Erythroblast (primary cell): Measurements from ENCODE around the gene RBFOX2.

Experiments
- GATA1 ChIP-seq: IDR thresholded peaks from 2 replicates; pipeline ENCODE4 v1.6.1; 2011; ENCODE audit warnings: low read depth, mild to moderate bottlenecking, control low read depth, low read length, moderate library complexity
- POLR2A ChIP-seq: IDR thresholded peaks from 2 replicates; pipeline ENCODE4 v1.6.1; 2011; ENCODE audit warnings: mild to moderate bottlenecking, low read length

DNA sequence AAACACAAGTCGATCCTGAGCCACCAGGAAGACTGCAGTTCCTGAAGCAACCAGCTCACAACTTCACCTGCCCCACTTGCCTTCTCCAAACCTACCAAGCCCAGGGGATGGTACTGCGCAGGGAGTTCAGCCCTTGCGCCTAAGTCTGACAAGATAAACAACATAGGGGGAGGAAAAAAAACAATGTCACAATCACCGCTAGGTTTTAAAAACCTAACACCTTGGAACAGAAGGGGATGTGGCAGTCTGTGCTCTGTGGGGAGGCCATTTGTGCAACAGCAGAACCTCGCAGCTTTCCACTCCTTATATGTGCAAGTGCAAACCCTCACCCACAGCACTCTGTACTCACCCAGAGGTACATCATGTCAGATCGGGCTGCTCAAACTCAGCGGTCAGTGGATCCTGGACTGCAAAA lies 134.2 kb downstream of the RBFOX2 start:
- TF ChIP-seq POLR2A = no peak
- no peak for TF ChIP-seq GATA1
